PFSK-1 (cell line): Measurements from ENCODE around the gene RALGAPA2.

ENCODE experiments used
- FOXP2 ChIP-seq: optimal IDR thresholded peaks from 2 replicates; pipeline ENCODE3; 2011; ENCODE audit warnings: borderline replicate concordance, control low read depth, inconsistent platforms; ENCODE audit not compliant: insufficient read depth; ENCODE audit errors: extremely low read length, extremely low read depth
- POLR2AphosphoS5 ChIP-seq: IDR thresholded peaks from 2 replicates; pipeline ENCODE4 v1.6.1; 2012; ENCODE audit warnings: low read depth, mild to moderate bottlenecking, control low read depth, low read length, moderate library complexity
- REST ChIP-seq, 2 experiments: IDR thresholded peaks; 2 replicates each; pipeline versions ENCODE4 v1.6.1 to v1.8.0; 2011 to 2012; ENCODE audit warnings: low read depth in 2 of 2, low read length in 2 of 2, control low read depth in 1 of 2, inconsistent platforms in 1 of 2, mild to moderate bottlenecking in 1 of 2, moderate library complexity in 1 of 2; ENCODE audit not compliant: insufficient read depth in 1 of 2
- SIN3A ChIP-seq: IDR thresholded peaks from 2 replicates; pipeline ENCODE4 v1.6.1; 2012; ENCODE audit warnings: mild to moderate bottlenecking, low read length, moderate library complexity, borderline replicate concordance; ENCODE audit not compliant: insufficient read depth
- TAF1 ChIP-seq: IDR thresholded peaks from 2 replicates; pipeline ENCODE4 v1.6.1; 2012; ENCODE audit warnings: low read length, control low read depth, borderline replicate concordance; ENCODE audit not compliant: insufficient read depth

The RALGAPA2 gene

GRCh38 chr20:20501128-20501527 is 211.3 kb downstream of the RALGAPA2 start:
- TF ChIP-seq TAF1 (no peak), SIN3A (no peak), REST (IDR thresholded peaks at IDR 0.05; ENCODE audit: insufficient read depth in 1 of 2, low read depth in 2 of 2, low read length in 2 of 2) (no peak)

GRCh38 chr20:20500312-20500711 is 212.1 kb downstream of the RALGAPA2 start:
- TF ChIP-seq SIN3A = no peak

- TF ChIP-seq POLR2AphosphoS5 (no peak), REST (IDR thresholded peaks at IDR 0.05; ENCODE audit: insufficient read depth in 1 of 2, low read depth in 2 of 2, low read length in 2 of 2) (no peak), TAF1 (no peak), FOXP2 (no peak), SIN3A (no peak)
Observed at GRCh38 chr20:20499439-20499838, 213.0 kb downstream of the RALGAPA2 start.

- TF ChIP-seq TAF1 (no peak), POLR2AphosphoS5 (no peak), REST (IDR thresholded peaks at IDR 0.05; ENCODE audit: insufficient read depth in 1 of 2, low read depth in 2 of 2, low read length in 2 of 2) (no peak), FOXP2 (no peak), SIN3A (no peak)
Observed at GRCh38 chr20:20498076-20498861, 214.2 kb downstream of the RALGAPA2 start.

GRCh38 chr20:20497242-20497978 is 215.0 kb downstream of the RALGAPA2 start:
- no peak for TF ChIP-seq SIN3A
- TF ChIP-seq POLR2AphosphoS5 = no peak
- TF ChIP-seq FOXP2 = no peak
- TF ChIP-seq TAF1 = no peak
- no peak for TF ChIP-seq REST (IDR thresholded peaks at IDR 0.05; ENCODE audit: insufficient read depth in 1 of 2, low read depth in 2 of 2, low read length in 2 of 2)
